ENCODE data around the gene B3GNT4.
"Not testable (repeated sequence)": the region's sequence is repeated elsewhere in the genome, so short reads cannot be mapped to it uniquely, and the experiment has no call there.

Gene B3GNT4

DNA sequence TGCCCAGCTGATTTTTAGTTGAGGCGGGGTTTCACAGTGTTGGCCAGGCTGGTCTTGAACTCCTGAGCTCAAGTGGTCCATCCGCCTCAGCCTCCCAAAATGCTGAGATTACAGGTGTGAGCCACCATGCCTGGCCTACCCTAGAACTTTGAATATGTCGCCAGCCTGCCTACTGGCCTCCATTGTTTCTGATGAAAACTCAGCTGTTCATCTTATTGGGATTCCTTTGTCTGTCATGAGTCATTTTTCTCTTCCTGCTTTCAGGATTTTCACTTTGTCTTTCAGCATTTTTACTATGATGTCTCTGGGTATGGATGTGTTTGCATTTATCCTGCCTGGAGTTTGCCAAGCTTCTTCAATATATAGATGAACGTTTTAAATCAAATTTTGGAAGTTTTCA, 8.1 kb upstream of the B3GNT4 start:
- no peaks in the 10 kb centered on the region for H3K36me3 ChIP-seq (ENCODE audit: insufficient read depth, low read length)
- H3K9me3 ChIP-seq (ENCODE audit: low read depth, low read length): no peaks in the 10 kb centered on the region; the same call in 1 of the 2 replicates
- no peak for DNase-seq (ENCODE audit: low read depth, low spot score)
- no peak overlapping the region for H3K9ac ChIP-seq (ENCODE audit: insufficient read length)
- no peak overlapping the region for H3K4me3 ChIP-seq
- TF ChIP-seq FOXP2 (optimal IDR thresholded peaks at IDR 0.05; ENCODE audit: control extremely low read depth, extremely low read length, insufficient read depth) (no peak), POLR2AphosphoS5 (IDR thresholded peaks at IDR 0.05; ENCODE audit: borderline replicate concordance, low read depth, low read length) (no peak), EZH2 (IDR thresholded peaks at IDR 0.05) (no peak)
- no peak overlapping the region for H3K27ac ChIP-seq

- Histone ChIP-seq H3K27ac (no peak overlapping the region), H3K36me3 (ENCODE audit: insufficient read depth, low read length) (no peaks in the 10 kb centered on the region), H3K9ac (ENCODE audit: insufficient read length) (no peak overlapping the region), H3K4me3 (no peak overlapping the region), H3K9me3 (ENCODE audit: low read depth, low read length) (no peaks in the 10 kb centered on the region; the same call in 1 of the 2 replicates)
- TF ChIP-seq EZH2 (IDR thresholded peaks at IDR 0.05): no peak
- TF ChIP-seq FOXP2 (optimal IDR thresholded peaks at IDR 0.05; ENCODE audit: control extremely low read depth, extremely low read length, insufficient read depth): no peak
- TF ChIP-seq POLR2AphosphoS5 (IDR thresholded peaks at IDR 0.05; ENCODE audit: borderline replicate concordance, low read depth, low read length): no peak
- DNase-seq (ENCODE audit: low read depth, low spot score): no peak
Observed at GRCh38 chr12:122197612-122197966, 5.9 kb upstream of the B3GNT4 start.

GRCh38 chr12:122199484-122200355, 3.8 kb upstream of the B3GNT4 start:
- Histone ChIP-seq H3K4me3 (peak overlapping the region; percentile 57; the same call in 1 of the 2 replicates), H3K36me3 (ENCODE audit: insufficient read depth, low read length) (no peaks in the 10 kb centered on the region), H3K9me3 (ENCODE audit: low read depth, low read length) (no peaks in the 10 kb centered on the region; the same call in 1 of the 2 replicates), H3K9ac (ENCODE audit: insufficient read length) (no peak overlapping the region), H3K27ac (no peak overlapping the region)
- TF ChIP-seq EZH2 (IDR thresholded peaks at IDR 0.05): no peak
- no peak for TF ChIP-seq POLR2AphosphoS5 (IDR thresholded peaks at IDR 0.05; ENCODE audit: borderline replicate concordance, low read depth, low read length)
- no peak for TF ChIP-seq FOXP2 (optimal IDR thresholded peaks at IDR 0.05; ENCODE audit: control extremely low read depth, extremely low read length, insufficient read depth)
- no peak for DNase-seq (ENCODE audit: low read depth, low spot score)

- TF ChIP-seq POLR2AphosphoS5 (IDR thresholded peaks at IDR 0.05; ENCODE audit: borderline replicate concordance, low read depth, low read length): no peak
- TF ChIP-seq EZH2 (IDR thresholded peaks at IDR 0.05): no peak
- no peak for TF ChIP-seq FOXP2 (optimal IDR thresholded peaks at IDR 0.05; ENCODE audit: control extremely low read depth, extremely low read length, insufficient read depth)
- Histone ChIP-seq H3K36me3 (ENCODE audit: insufficient read depth, low read length) (no peaks in the 10 kb centered on the region), H3K27ac (no peak overlapping the region), H3K9ac (ENCODE audit: insufficient read length) (no peak overlapping the region), H3K9me3 (ENCODE audit: low read depth, low read length) (no peaks in the 10 kb centered on the region), H3K4me3 (no peak overlapping the region)
- no peak for DNase-seq (ENCODE audit: low read depth, low spot score)
Observed at GRCh38 chr12:122200541-122201175, 2.9 kb upstream of the B3GNT4 start.

- TF ChIP-seq POLR2AphosphoS5 (IDR thresholded peaks at IDR 0.05; ENCODE audit: borderline replicate concordance, low read depth, low read length) (no peak), EZH2 (IDR thresholded peaks at IDR 0.05) (no peak), FOXP2 (optimal IDR thresholded peaks at IDR 0.05; ENCODE audit: control extremely low read depth, extremely low read length, insufficient read depth) (no peak)
- Histone ChIP-seq H3K9ac (ENCODE audit: insufficient read length) (no peak overlapping the region), H3K36me3 (ENCODE audit: insufficient read depth, low read length) (no peaks in the 10 kb centered on the region)
Observed at GRCh38 chr12:122201381-122201780, 2.1 kb upstream of the B3GNT4 start.

GRCh38 chr12:122202017-122202416, 1.5 kb upstream of the B3GNT4 start:
- H3K9ac ChIP-seq (ENCODE audit: insufficient read length): no peak overlapping the region
- TF ChIP-seq EZH2 (IDR thresholded peaks at IDR 0.05) (no peak), POLR2AphosphoS5 (IDR thresholded peaks at IDR 0.05; ENCODE audit: borderline replicate concordance, low read depth, low read length) (no peak), FOXP2 (optimal IDR thresholded peaks at IDR 0.05; ENCODE audit: control extremely low read depth, extremely low read length, insufficient read depth) (no peak)
- H3K9me3 ChIP-seq (ENCODE audit: low read depth, low read length): no peaks in the 10 kb centered on the region
- no peak for DNase-seq (ENCODE audit: low read depth, low spot score)
- H3K27ac ChIP-seq: no peak overlapping the region; the same call in 1 of the 2 replicates
- peaks cover 3% of the 10 kb centered on the region; the same call in 1 of the 2 replicates for H3K36me3 ChIP-seq (ENCODE audit: insufficient read depth, low read length)
- no peak overlapping the region for H3K4me3 ChIP-seq

More at GRCh38 chr12:122201381-122201780, 2.1 kb upstream of the B3GNT4 start:
- Histone ChIP-seq H3K4me3 (no peak overlapping the region), H3K27ac (no peak overlapping the region), H3K9me3 (ENCODE audit: low read depth, low read length) (no peaks in the 10 kb centered on the region)
- DNase-seq (ENCODE audit: low read depth, low spot score): no peak

- peaks cover 11% of the 10 kb centered on the region; the same call in 1 of the 2 replicates for H3K36me3 ChIP-seq (ENCODE audit: insufficient read depth, low read length)
- H3K9ac ChIP-seq (ENCODE audit: insufficient read length); H3K9me3 ChIP-seq (ENCODE audit: low read depth, low read length); DNase-seq (ENCODE audit: low read depth, low spot score): not testable (repeated sequence)
- H3K4me3 ChIP-seq: peak overlapping the region; percentile 82
- 0 out of 2 replicates have a peak overlapping the region, but pooled peaks have one; percentile 0 for H3K27ac ChIP-seq
Observed at GRCh38 chr12:122202811-122203210, 698 bp upstream of the B3GNT4 start.

DNA sequence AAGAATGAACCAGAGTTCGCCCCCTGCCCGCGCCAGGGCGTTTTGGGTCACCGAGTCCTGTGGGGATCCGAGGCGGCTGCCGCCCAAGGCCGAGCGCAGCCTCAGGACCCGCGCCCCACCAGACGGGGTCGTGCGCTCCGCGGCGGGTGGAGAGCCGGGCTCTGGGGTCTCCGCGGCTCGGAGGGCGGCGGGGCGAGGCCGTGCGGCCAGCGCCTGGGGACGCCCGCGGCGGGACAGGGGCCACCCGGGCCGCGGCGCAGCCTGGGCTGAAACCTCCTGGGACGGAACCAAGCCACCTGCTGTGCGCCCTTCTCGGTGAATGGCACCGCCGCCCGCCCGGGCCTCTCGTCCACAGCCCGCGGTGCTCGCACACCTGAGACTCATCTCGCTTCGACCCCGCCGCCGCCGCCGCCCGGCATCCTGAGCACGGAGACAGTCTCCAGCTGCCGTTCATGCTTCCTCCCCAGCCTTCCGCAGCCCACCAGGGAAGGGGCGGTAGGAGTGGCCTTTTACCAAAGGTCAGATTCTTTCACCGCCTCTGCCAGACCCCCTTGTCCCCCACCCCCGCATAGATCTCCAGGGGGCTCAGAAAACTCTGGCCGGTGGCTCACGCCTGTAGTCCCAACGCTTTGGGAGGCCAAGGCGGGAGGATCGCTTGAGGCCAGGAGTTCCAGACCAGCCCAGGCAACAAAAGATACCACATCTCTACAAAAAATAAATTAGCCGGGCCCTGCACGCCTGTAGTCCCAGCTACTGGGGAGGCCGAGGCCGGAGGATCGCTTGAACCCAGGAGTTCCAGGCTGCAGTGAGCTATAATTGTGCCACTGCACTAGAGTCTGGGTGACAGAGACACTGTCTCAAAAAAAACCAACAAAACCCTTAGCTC, 901 bp downstream of the B3GNT4 start:
- TF ChIP-seq FOXP2 (optimal IDR thresholded peaks at IDR 0.05; ENCODE audit: control extremely low read depth, extremely low read length, insufficient read depth): no peak
- TF ChIP-seq EZH2 (IDR thresholded peaks at IDR 0.05): no peak
- TF ChIP-seq POLR2AphosphoS5 (IDR thresholded peaks at IDR 0.05; ENCODE audit: borderline replicate concordance, low read depth, low read length): no peak
- no peak overlapping the region for H3K9ac ChIP-seq (ENCODE audit: insufficient read length)
- no peaks in the 10 kb centered on the region for H3K9me3 ChIP-seq (ENCODE audit: low read depth, low read length)
- H3K27ac ChIP-seq: no peak overlapping the region
- H3K4me3 ChIP-seq: peak overlapping the region; percentile 82
- DNase-seq (ENCODE audit: low read depth, low spot score): no peak
- peaks cover 21% of the 10 kb centered on the region; the same call in 1 of the 2 replicates for H3K36me3 ChIP-seq (ENCODE audit: insufficient read depth, low read length)
